Measurements from ENCODE around the gene PRR7. TPM values are rescaled to one million over a fixed set of nuclear protein-coding genes. Genes with fewer than 3 reads are reported as not detected.

Gene PRR7
- total and polyA plus RNA-seq, 4 donors = 0.17 to 1.4 (median 0.49) TPM

DNA sequence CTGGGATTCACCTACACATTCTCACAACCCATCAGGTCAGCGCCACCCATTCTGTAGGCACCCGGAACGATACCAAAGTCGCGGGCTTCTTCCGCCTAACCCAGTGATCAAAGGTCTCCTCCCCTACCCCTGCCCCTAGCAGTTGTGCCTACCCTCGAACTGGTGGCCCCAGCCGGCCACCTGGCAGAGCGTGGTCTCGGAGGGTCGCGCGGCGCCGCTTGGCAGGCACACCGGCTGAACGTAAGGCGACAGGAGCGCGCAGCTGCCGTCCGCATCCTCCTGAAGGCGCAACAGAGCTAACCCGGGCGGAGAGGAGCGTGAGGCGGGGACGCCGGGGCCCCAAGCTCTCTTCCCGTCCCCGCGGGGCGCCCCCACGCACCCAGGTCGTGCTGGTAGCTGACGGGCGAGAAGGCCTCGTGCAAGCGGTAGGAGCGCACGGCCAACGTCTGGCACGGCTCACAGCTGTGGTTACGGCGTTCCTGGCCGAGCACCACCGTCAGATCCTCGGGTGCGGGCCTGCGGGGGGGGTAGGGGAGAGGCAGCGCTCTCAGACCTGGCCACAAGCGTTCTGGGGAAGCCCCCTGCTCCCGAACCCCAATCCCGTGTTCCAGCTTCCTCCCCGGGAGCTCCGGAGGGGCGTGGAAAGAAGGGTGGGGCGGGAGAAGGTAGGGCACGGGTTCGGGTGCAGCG is 43.4 kb upstream of the PRR7 start:
- no peak for TF ChIP-seq FOXA1 (IDR thresholded peaks at IDR 0.05)
- no peak for TF ChIP-seq GABPA (IDR thresholded peaks at IDR 0.05 in 1 of 2, conservative IDR thresholded peaks at IDR 0.05 in 1 of 2)
- no peak for TF ChIP-seq FOXA2 (IDR thresholded peaks at IDR 0.05)
- no peak for TF ChIP-seq HNF4G (IDR thresholded peaks at IDR 0.05)
- no peak for TF ChIP-seq YY1 (IDR thresholded peaks at IDR 0.05)
- TF ChIP-seq HNF4A (conservative IDR thresholded peaks at IDR 0.05) = no peak
- TF ChIP-seq RXRA (IDR thresholded peaks at IDR 0.05) = no peak
- TF ChIP-seq, protein P1, sequence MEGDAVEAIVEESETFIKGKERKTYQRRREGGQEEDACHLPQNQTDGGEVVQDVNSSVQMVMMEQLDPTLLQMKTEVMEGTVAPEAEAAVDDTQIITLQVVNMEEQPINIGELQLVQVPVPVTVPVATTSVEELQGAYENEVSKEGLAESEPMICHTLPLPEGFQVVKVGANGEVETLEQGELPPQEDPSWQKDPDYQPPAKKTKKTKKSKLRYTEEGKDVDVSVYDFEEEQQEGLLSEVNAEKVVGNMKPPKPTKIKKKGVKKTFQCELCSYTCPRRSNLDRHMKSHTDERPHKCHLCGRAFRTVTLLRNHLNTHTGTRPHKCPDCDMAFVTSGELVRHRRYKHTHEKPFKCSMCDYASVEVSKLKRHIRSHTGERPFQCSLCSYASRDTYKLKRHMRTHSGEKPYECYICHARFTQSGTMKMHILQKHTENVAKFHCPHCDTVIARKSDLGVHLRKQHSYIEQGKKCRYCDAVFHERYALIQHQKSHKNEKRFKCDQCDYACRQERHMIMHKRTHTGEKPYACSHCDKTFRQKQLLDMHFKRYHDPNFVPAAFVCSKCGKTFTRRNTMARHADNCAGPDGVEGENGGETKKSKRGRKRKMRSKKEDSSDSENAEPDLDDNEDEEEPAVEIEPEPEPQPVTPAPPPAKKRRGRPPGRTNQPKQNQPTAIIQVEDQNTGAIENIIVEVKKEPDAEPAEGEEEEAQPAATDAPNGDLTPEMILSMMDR (IDR thresholded peaks at IDR 0.05; ENCODE audit: low read depth, low read length, missing input control) = no peak
- 58% methylated on average over 61 of the region's 61 CpGs for WGBS
- H3K9ac ChIP-seq (ENCODE audit: low read depth in 1 of 2, low read length in 2 of 2) = peak overlapping the region in 1 of 2 donors; percentile 34
- H3K9me3 ChIP-seq (ENCODE audit: control insufficient read depth in 4 of 4, low read length in 3 of 4) = no peaks in the 10 kb centered on the region
- H3K27ac ChIP-seq (ENCODE audit: low read depth in 1 of 2, low read length in 2 of 2) = no peak overlapping the region
- DNase-seq (ENCODE audit: low spot score) = no peak
- H3K27me3 ChIP-seq (ENCODE audit: control insufficient read depth in 4 of 4, insufficient read depth in 4 of 4, low read length in 3 of 4) = no peaks in the 10 kb centered on the region
- H3K4me1 ChIP-seq (ENCODE audit: control insufficient read depth in 4 of 4, insufficient read depth in 4 of 4, low read length in 3 of 4) = peaks cover 7 to 42% (median 26%) of the 10 kb centered on the region in 4 donors
- H3K4me3 ChIP-seq (ENCODE audit: low read depth in 1 of 3, low read length in 3 of 3) = peak overlapping the region in 1 of 3 donors; percentile 31
- peaks cover 0 to 11% (median 7%) of the 10 kb centered on the region in 4 donors for H3K36me3 ChIP-seq (ENCODE audit: control insufficient read depth in 4 of 4, insufficient read depth in 3 of 4, low read depth in 1 of 4, low read length in 3 of 4)

DNA sequence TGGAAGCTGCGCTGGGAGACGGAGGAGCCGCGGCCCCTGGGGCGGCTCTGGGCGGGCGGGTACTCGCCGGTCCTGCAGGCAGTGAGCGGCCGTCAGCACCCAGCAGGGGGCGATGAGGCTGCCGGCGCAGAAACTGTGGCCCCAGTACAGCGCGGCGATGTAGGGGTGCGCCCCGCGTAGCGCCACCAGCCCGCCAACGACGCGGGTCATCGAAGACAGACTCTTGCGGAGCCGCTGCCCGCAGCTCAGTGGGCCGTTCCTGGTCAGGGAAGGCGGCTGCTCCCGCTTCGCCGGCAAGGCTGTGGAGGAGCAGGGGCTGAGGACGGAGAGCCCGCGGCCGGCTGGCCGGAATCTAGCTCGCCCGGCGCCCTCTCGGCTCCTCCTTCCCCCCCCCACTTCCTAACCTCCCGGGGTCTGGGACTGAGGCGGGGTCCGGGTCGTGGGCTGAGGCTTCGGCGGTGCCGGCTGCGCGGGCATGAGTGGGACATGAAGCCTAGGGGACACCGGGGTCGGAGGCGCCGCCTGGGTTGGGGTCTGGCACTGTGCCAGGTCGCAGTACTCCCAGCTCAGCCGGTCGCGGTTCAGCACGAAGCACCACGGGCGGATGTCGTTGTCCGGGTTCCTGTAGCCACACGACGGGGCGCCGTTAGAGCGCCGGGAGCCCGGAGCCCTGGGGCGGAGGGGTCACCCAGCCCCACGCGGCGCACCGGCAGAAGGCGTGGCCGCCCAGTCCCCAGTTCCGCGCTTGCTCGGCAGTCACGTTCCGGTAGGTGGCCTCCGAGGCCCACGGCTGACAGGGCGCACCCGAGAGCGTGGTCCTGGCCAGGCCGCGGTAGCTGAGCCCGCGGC is 42.6 kb upstream of the PRR7 start:
- DNase-seq (ENCODE audit: low spot score) = peak; percentile 78
- H3K4me3 ChIP-seq (ENCODE audit: low read depth in 1 of 3, low read length in 3 of 3) = peak overlapping the region in 1 of 3 donors; percentile 31
- no peak overlapping the region for H3K27ac ChIP-seq (ENCODE audit: low read depth in 1 of 2, low read length in 2 of 2)
- H3K4me1 ChIP-seq (ENCODE audit: control insufficient read depth in 4 of 4, insufficient read depth in 4 of 4, low read length in 3 of 4) = peaks cover 9 to 49% (median 29%) of the 10 kb centered on the region in 4 donors
- H3K9ac ChIP-seq (ENCODE audit: low read depth in 1 of 2, low read length in 2 of 2) = peak overlapping the region in 1 of 2 donors; percentile 34
- TF ChIP-seq, protein P1 (IDR thresholded peaks at IDR 0.05; ENCODE audit: low read depth, low read length, missing input control) = peak; percentile 57
- TF ChIP-seq, protein P2, sequence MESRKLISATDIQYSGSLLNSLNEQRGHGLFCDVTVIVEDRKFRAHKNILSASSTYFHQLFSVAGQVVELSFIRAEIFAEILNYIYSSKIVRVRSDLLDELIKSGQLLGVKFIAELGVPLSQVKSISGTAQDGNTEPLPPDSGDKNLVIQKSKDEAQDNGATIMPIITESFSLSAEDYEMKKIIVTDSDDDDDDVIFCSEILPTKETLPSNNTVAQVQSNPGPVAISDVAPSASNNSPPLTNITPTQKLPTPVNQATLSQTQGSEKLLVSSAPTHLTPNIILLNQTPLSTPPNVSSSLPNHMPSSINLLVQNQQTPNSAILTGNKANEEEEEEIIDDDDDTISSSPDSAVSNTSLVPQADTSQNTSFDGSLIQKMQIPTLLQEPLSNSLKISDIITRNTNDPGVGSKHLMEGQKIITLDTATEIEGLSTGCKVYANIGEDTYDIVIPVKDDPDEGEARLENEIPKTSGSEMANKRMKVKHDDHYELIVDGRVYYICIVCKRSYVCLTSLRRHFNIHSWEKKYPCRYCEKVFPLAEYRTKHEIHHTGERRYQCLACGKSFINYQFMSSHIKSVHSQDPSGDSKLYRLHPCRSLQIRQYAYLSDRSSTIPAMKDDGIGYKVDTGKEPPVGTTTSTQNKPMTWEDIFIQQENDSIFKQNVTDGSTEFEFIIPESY (IDR thresholded peaks at IDR 0.05) = no peak
- TF ChIP-seq RAD21 (IDR thresholded peaks at IDR 0.05) = peak; percentile 82 to 85
- TF ChIP-seq JUND (IDR thresholded peaks at IDR 0.05) = no peak
- 42% methylated on average over 93 of the region's 93 CpGs for WGBS
- H3K36me3 ChIP-seq (ENCODE audit: control insufficient read depth in 4 of 4, insufficient read depth in 3 of 4, low read depth in 1 of 4, low read length in 3 of 4) = peaks cover 0 to 11% (median 7%) of the 10 kb centered on the region in 4 donors
- H3K9me3 ChIP-seq (ENCODE audit: control insufficient read depth in 4 of 4, low read length in 3 of 4) = no peaks in the 10 kb centered on the region
- H3K27me3 ChIP-seq (ENCODE audit: control insufficient read depth in 4 of 4, insufficient read depth in 4 of 4, low read length in 3 of 4) = no peaks in the 10 kb centered on the region

Data from liver (tissue), 9 donors.